ENCODE data around the gene LPAR3. TPM values are rescaled to one million over a fixed set of nuclear protein-coding genes. Genes with fewer than 3 reads are reported as not detected.

LPAR3 gene
- total RNA-seq, 1 experiment from 2014 or later: 9.8 TPM

DNA sequence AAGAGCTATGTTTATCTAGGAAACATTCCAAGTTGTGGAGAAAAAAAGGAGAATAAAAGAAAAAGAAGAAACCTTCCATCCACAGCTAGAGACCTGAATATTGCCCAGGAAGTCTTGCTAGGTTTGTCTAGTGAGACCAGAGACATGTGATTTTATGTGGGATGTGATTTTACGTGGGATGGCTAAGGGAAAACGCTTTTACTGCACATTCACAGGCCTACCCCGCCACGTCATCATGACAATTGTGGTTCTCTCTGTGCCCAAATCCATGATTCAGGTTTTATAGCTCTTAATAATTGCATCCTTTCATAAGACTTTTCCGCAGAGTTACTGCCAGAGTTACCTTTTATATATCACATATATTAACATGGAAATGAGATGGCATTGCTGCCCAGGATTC is 116.4 kb downstream of the LPAR3 start:
- peak; percentile 97 for DNase-seq
- intact Hi-C loops (cut with micrococcal nuclease): loop anchor here (1.0 to 10.0 kb wide), 2 partner anchors 58 to 872 kb away; no protein-coding TSS in a partner anchor

DNA sequence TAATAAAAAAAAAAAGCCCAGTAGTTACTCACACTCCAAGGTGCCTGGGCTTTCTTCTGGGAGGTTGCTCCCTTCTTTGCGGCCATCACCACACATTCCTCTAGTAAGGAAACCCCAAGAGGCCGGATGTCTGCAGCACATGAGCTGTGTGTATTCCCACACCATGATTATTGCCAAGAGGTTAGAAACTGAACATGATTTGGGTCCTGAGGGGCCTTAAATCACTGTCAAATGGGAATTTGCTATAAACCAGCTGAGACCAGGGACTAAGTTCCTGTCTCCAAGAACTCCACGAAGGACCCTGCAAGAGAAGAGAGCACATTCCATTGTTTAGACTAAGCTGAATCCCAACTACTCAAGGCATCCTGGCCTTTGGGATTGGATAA is 117.5 kb downstream of the LPAR3 start:
- peak overlapping the region; percentile 83 for H3K9ac ChIP-seq (ENCODE audit: low read length)
- CTCF ChIA-PET: interaction anchor here (2.1 kb wide), 1 partner anchor 58 kb away, joined by 10 read pairs; no protein-coding TSS in a partner anchor
- no TSS peak for BruUV-seq (replicated peaks)

More for the DNA sequence above, 116.4 kb downstream of the LPAR3 start:
- Histone ChIP-seq H4K20me1 (ENCODE audit: low read length) (no peaks in the 10 kb centered on the region), H3K27me3 (ENCODE audit: low read length) (no peaks in the 10 kb centered on the region), H3K9me2 (replicated peaks; ENCODE audit: low read length) (no peaks in the 10 kb centered on the region), H3K4me1 (ENCODE audit: insufficient read depth, low read length) (peaks cover 79% of the 10 kb centered on the region), H3K9me3 (ENCODE audit: low read length) (no peaks in the 10 kb centered on the region), H3K36me3 (ENCODE audit: low read depth, low read length) (no peaks in the 10 kb centered on the region), H3F3A (ENCODE audit: low read length, unreplicated experiment) (peaks cover 14% of the 10 kb centered on the region), H3K27ac (ENCODE audit: low read length) (peak overlapping the region; percentile 99), H3K4me3 (ENCODE audit: low read length) (no peak overlapping the region), H3K79me2 (ENCODE audit: low read length) (no peaks in the 10 kb centered on the region), H3K9ac (ENCODE audit: low read length) (peak overlapping the region; percentile 83), H2AFZ (ENCODE audit: low read length) (no peak overlapping the region), H3K4me2 (ENCODE audit: low read length) (peak overlapping the region; percentile 61)
- BruUV-seq (replicated peaks): no TSS peak
- ChIA-PET POLR2A (ENCODE audit: unreplicated experiment) (interaction anchor here (0.6 to 0.7 kb wide), 3 partner anchors 138 to 228 kb away, joined by 3 to 4 read pairs (median 4); no protein-coding TSS in a partner anchor), CTCF (interaction anchor here (0.7 to 2.1 kb wide), 5 partner anchors 19 to 1058 kb away, joined by 3 to 10 read pairs (median 3); no protein-coding TSS in a partner anchor)
- ATAC-seq: peak; percentile 56
- no peak for TF ChIP-seq EZH2 (IDR thresholded peaks at IDR 0.05; ENCODE audit: low read length, unreplicated experiment)

DNA sequence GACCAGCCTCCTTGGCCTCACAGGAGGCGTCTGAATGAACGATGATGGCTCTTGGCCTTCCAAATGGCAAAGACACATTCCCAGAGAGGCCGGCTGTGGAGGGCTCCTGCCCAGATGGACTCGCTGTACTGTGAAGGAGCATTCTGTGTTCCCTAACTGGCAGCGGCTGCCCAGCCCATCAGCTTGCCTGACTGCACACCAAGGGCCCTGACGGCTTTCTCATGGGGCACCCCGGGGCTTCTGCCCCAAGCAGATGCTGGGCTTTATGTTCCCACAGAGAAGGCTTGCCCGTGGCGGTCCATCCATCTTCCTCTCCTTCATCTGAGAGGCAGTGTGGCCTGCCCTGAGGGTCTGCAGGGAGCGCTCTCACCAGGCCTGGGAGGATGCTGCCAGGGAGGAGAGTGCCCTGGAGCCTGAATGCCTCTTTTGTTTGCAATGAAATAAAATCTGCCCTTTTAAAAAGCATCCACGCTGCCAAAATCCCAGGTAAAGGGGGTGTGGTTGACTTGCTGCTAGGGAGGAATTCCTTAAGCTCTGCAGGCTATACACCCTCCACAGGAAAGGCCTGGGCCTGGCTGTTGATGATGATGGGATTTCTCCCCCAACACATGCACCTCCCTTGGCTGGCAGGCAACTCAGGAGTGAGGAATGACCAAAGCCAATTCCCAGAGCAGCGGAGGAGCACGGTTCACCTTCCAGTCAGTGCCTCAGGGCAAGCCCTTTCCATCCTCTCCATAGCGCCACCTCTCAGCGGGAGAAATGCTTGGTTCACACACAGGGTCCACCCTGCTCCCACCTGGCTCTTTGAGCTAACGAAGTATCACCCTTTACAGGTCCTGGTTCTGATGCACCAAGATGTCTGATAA is 118.1 kb downstream of the LPAR3 start:
- Histone ChIP-seq H3K4me2 (ENCODE audit: low read length) (peak overlapping the region; percentile 70), H3K36me3 (ENCODE audit: low read depth, low read length) (no peaks in the 10 kb centered on the region), H4K20me1 (ENCODE audit: low read length) (no peaks in the 10 kb centered on the region), H3K27me3 (ENCODE audit: low read length) (no peaks in the 10 kb centered on the region), H3K27ac (ENCODE audit: low read length) (peak overlapping the region; percentile 99), H3K4me3 (ENCODE audit: low read length) (no peak overlapping the region), H3K79me2 (ENCODE audit: low read length) (no peaks in the 10 kb centered on the region), H2AFZ (ENCODE audit: low read length) (no peak overlapping the region), H3K9me3 (ENCODE audit: low read length) (no peaks in the 10 kb centered on the region), H3K9ac (ENCODE audit: low read length) (peak overlapping the region; percentile 83), H3K9me2 (replicated peaks; ENCODE audit: low read length) (no peaks in the 10 kb centered on the region), H3F3A (ENCODE audit: low read length, unreplicated experiment) (peaks cover 14% of the 10 kb centered on the region), H3K4me1 (ENCODE audit: insufficient read depth, low read length) (peaks cover 68% of the 10 kb centered on the region)
- POLR2A ChIA-PET (ENCODE audit: unreplicated experiment): no interaction called here
- ATAC-seq (peak; percentile 47), DNase-seq (peak; percentile 94)
- BruUV-seq (replicated peaks): no TSS peak
- no peak for TF ChIP-seq EZH2phosphoT487 (IDR thresholded peaks at IDR 0.05; ENCODE audit: borderline replicate concordance, low read length)
- TF ChIP-seq, protein P1, sequence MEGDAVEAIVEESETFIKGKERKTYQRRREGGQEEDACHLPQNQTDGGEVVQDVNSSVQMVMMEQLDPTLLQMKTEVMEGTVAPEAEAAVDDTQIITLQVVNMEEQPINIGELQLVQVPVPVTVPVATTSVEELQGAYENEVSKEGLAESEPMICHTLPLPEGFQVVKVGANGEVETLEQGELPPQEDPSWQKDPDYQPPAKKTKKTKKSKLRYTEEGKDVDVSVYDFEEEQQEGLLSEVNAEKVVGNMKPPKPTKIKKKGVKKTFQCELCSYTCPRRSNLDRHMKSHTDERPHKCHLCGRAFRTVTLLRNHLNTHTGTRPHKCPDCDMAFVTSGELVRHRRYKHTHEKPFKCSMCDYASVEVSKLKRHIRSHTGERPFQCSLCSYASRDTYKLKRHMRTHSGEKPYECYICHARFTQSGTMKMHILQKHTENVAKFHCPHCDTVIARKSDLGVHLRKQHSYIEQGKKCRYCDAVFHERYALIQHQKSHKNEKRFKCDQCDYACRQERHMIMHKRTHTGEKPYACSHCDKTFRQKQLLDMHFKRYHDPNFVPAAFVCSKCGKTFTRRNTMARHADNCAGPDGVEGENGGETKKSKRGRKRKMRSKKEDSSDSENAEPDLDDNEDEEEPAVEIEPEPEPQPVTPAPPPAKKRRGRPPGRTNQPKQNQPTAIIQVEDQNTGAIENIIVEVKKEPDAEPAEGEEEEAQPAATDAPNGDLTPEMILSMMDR (conservative IDR thresholded peaks at IDR 0.05; ENCODE audit: low read depth, low read length): peak; percentile 68; the same call in 1 of the 2 replicates
- intact Hi-C loops (cut with micrococcal nuclease): loop anchor here (5.0 to 10.0 kb wide), 2 partner anchors 633 to 870 kb away; partner anchors contain the start of gene PRKACB
- CTCF ChIA-PET: interaction anchor here (2.1 kb wide), 1 partner anchor 59 kb away, joined by 10 read pairs; no protein-coding TSS in a partner anchor

More for the DNA sequence above, 117.5 kb downstream of the LPAR3 start:
- Histone ChIP-seq H3K4me3 (ENCODE audit: low read length) (no peak overlapping the region), H3K79me2 (ENCODE audit: low read length) (no peaks in the 10 kb centered on the region), H3F3A (ENCODE audit: low read length, unreplicated experiment) (peaks cover 14% of the 10 kb centered on the region), H4K20me1 (ENCODE audit: low read length) (no peaks in the 10 kb centered on the region), H3K36me3 (ENCODE audit: low read depth, low read length) (no peaks in the 10 kb centered on the region), H2AFZ (ENCODE audit: low read length) (no peak overlapping the region), H3K9me3 (ENCODE audit: low read length) (no peaks in the 10 kb centered on the region), H3K27ac (ENCODE audit: low read length) (peak overlapping the region; percentile 99), H3K4me1 (ENCODE audit: insufficient read depth, low read length) (peaks cover 73% of the 10 kb centered on the region), H3K4me2 (ENCODE audit: low read length) (peak overlapping the region; percentile 61), H3K9me2 (replicated peaks; ENCODE audit: low read length) (no peaks in the 10 kb centered on the region), H3K27me3 (ENCODE audit: low read length) (no peaks in the 10 kb centered on the region)
- ATAC-seq (no peak), DNase-seq (peak; percentile 8)
- no peak for TF ChIP-seq EZH2 (IDR thresholded peaks at IDR 0.05; ENCODE audit: low read length, unreplicated experiment)
- TF ChIP-seq, protein P1 (conservative IDR thresholded peaks at IDR 0.05; ENCODE audit: low read depth, low read length): 0 out of 2 replicates have a peak, but pooled peaks have one; percentile 26
- intact Hi-C loops (cut with micrococcal nuclease): loop anchor here (10.0 kb wide), 1 partner anchor 871 kb away; no protein-coding TSS in a partner anchor
- POLR2A ChIA-PET (ENCODE audit: unreplicated experiment): no interaction called here

Measured in PC-3 (cell line).